ENCODE measurements around the gene APOLD1. TPM values are rescaled to one million over a fixed set of nuclear protein-coding genes. Genes with fewer than 3 reads are reported as not detected.
"Not testable (repeated sequence)": the region's sequence is repeated elsewhere in the genome, so short reads cannot be mapped to it uniquely, and the experiment has no call there.

Gene APOLD1
- total and polyA plus RNA-seq, 4 experiments from 2014 or later = 0.38 to 4.3 (median 1.9) TPM

DNA sequence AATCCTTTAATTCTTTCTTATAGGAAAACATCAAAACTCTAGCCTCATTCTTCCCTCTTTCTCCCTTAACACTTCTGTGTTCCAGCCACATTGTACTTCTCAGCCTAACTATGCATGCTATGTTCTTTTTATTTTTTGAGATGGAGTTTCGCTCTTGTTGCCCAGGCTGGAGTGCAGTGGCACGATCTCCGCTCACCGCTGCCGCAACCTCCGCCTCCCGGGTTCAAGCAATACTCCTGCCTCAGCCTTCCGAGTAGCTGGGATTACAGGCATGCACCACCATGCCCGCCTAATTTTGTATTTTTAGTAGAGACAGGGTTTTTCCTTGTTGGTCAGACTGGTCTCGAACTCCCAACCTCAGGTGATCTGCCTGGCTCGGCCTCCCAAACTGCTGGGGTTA, 34.9 kb downstream of the APOLD1 start:
- H3K27ac ChIP-seq (ENCODE audit: low read depth, low read length); H3K9me3 Mint-ChIP-seq; intact Hi-C loops (cut with micrococcal nuclease); H3K4me3 ChIP-seq (ENCODE audit: low read length in 2 of 2); H3K9me3 ChIP-seq (ENCODE audit: control insufficient read depth in 1 of 2, low read length in 2 of 2); H3K27me3 Mint-ChIP-seq; POLR2A ChIA-PET (ENCODE audit: partially characterized antibody); H3K27me3 ChIP-seq (ENCODE audit: insufficient read depth, low read length); DNase-seq: not testable (repeated sequence)
- peaks cover 53% of the 10 kb centered on the region for H3K36me3 ChIP-seq (ENCODE audit: insufficient read depth, low read length)
- Mint-ChIP-seq H3K4me3 (peak overlapping the region in 1 of 8 donors; percentile 18), H3K4me1 (peaks cover 29 to 55% (median 38%) of the 10 kb centered on the region in 4 donors), H3K36me3 (peaks cover 67 to 93% of the 10 kb centered on the region in 2 donors), H3K27ac (peak overlapping the region in 1 of 7 donors; percentile 51)
- CTCF ChIA-PET (ENCODE audit: partially characterized antibody) = interaction anchor here (1.5 kb wide), 1 partner anchor 16 kb away, joined by 3 read pairs; no protein-coding TSS in a partner anchor
- peaks cover 16% of the 10 kb centered on the region for H3K4me1 ChIP-seq (ENCODE audit: insufficient read depth, low read length)

DNA sequence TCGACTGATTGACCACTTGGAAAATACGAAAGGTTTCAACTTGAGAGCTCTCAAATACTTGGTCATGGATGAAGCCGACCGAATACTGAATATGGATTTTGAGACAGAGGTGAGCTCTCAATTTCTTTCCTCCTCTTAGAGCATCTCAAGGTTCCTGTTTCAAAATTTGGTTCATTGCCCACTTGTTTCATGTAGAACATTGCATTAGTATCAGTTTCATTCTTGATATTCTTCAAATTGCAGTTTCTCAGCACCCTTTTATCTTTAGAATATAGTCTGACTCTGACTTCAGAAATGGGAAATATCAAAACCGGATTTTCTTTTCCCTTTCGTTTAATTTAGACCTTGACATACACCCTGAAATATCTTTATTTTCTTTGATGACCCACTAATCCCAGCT, 36.5 kb downstream of the APOLD1 start:
- Histone ChIP-seq H3K4me1 (ENCODE audit: insufficient read depth, low read length) (peaks cover under 1% of the 10 kb centered on the region), H3K4me3 (ENCODE audit: low read length in 2 of 2) (no peak overlapping the region), H3K36me3 (ENCODE audit: insufficient read depth, low read length) (peaks cover 59% of the 10 kb centered on the region), H3K9me3 (ENCODE audit: control insufficient read depth in 1 of 2, low read length in 2 of 2) (no peaks in the 10 kb centered on the region), H3K27ac (ENCODE audit: low read depth, low read length) (no peak overlapping the region), H3K27me3 (ENCODE audit: insufficient read depth, low read length) (no peaks in the 10 kb centered on the region)
- peaks cover 14 to 39% (median 23%) of the 10 kb centered on the region in 4 donors for H3K4me1 Mint-ChIP-seq
- ChIA-PET CTCF (ENCODE audit: partially characterized antibody) (interaction anchor here (1.0 to 2.1 kb wide), 6 partner anchors 8 to 35 kb away, joined by 3 to 8 read pairs (median 4); partner anchors contain the start of gene DDX47), POLR2A (ENCODE audit: partially characterized antibody) (interaction anchor here (1.4 kb wide), 1 partner anchor 9 kb away, joined by 4 read pairs; the partner anchor contains the start of gene DDX47)
- no peaks in the 10 kb centered on the region for H3K27me3 Mint-ChIP-seq
- H3K27ac Mint-ChIP-seq = no peak overlapping the region
- intact Hi-C loops (cut with micrococcal nuclease) = no loop called here
- H3K4me3 Mint-ChIP-seq = no peak overlapping the region
- H3K36me3 Mint-ChIP-seq = peaks cover 64 to 90% of the 10 kb centered on the region in 2 donors
- DNase-seq = no peak
- no peaks in the 10 kb centered on the region for H3K9me3 Mint-ChIP-seq

DNA sequence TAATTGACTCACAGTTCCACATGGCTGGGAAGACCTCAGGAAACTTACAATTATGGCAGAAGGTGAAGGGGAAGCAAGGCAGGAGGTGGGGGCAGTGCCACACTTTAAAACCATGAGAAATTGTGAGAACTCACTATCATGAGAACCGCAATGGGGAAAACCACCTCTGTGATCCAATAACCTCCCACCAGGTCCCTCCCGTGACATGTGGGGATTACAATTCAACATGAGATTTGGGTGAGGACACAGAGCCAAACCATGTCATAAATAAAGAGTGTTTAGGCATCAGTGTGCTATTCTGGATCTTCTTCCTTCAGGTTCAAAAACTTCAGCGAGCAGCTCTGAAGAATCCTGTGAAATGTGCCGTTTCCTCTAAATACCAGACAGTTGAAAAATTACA, 37.4 kb downstream of the APOLD1 start:
- H3K4me1 ChIP-seq (ENCODE audit: insufficient read depth, low read length) = no peaks in the 10 kb centered on the region
- Mint-ChIP-seq H3K27me3 (no peaks in the 10 kb centered on the region), H3K4me3 (no peak overlapping the region), H3K27ac (peak overlapping the region in 1 of 7 donors; percentile 62), H3K36me3 (peaks cover 70 to 92% of the 10 kb centered on the region in 2 donors), H3K4me1 (peaks cover 12 to 30% (median 17%) of the 10 kb centered on the region in 4 donors), H3K9me3 (no peaks in the 10 kb centered on the region)
- H3K9me3 ChIP-seq (ENCODE audit: control insufficient read depth in 1 of 2, low read length in 2 of 2) = no peaks in the 10 kb centered on the region
- H3K27ac ChIP-seq (ENCODE audit: low read depth, low read length) = no peak overlapping the region
- POLR2A ChIA-PET (ENCODE audit: partially characterized antibody) = interaction anchor here (1.4 kb wide), 1 partner anchor 10 kb away, joined by 4 read pairs; the partner anchor contains the start of gene DDX47
- DNase-seq = no peak
- H3K36me3 ChIP-seq (ENCODE audit: insufficient read depth, low read length) = peaks cover 68% of the 10 kb centered on the region
- no peak overlapping the region for H3K4me3 ChIP-seq (ENCODE audit: low read length in 2 of 2)
- intact Hi-C loops (cut with micrococcal nuclease) = no loop called here
- CTCF ChIA-PET (ENCODE audit: partially characterized antibody) = interaction anchor here (1.0 to 2.1 kb wide), 2 partner anchors 14 to 34 kb away, joined by 4 to 8 read pairs; no protein-coding TSS in a partner anchor
- H3K27me3 ChIP-seq (ENCODE audit: insufficient read depth, low read length) = no peaks in the 10 kb centered on the region

DNA sequence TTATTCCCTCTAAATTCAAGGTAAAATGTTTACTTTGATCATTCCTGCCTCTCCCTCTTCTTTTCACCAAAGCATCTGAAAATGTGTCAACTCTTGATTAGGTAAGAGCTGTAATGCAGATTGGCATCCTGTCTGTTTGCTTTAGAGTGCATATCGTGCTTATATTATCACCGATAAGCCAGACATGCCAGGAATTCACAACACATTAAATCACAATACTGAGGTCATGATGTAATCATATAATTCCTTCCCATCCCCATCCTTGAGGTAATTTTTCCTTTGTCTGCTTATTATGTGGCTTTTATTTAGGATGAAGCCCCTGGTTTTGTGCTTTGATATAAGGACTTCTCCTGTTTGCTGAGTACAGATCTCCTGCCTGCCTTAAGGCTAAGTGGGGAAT, 37.8 kb downstream of the APOLD1 start:
- peaks cover 12 to 25% (median 15%) of the 10 kb centered on the region in 4 donors for H3K4me1 Mint-ChIP-seq
- POLR2A ChIA-PET (ENCODE audit: partially characterized antibody) = no interaction called here
- Histone ChIP-seq H3K27ac (ENCODE audit: low read depth, low read length) (no peak overlapping the region), H3K4me3 (ENCODE audit: low read length in 2 of 2) (no peak overlapping the region), H3K27me3 (ENCODE audit: insufficient read depth, low read length) (no peaks in the 10 kb centered on the region), H3K4me1 (ENCODE audit: insufficient read depth, low read length) (no peaks in the 10 kb centered on the region), H3K36me3 (ENCODE audit: insufficient read depth, low read length) (peaks cover 72% of the 10 kb centered on the region), H3K9me3 (ENCODE audit: control insufficient read depth in 1 of 2, low read length in 2 of 2) (no peaks in the 10 kb centered on the region)
- H3K27ac Mint-ChIP-seq = peak overlapping the region in 2 of 7 donors; percentile 36 to 62
- no peaks in the 10 kb centered on the region for H3K9me3 Mint-ChIP-seq
- H3K4me3 Mint-ChIP-seq = no peak overlapping the region
- CTCF ChIA-PET (ENCODE audit: partially characterized antibody) = no interaction called here
- H3K36me3 Mint-ChIP-seq = peaks cover 72 to 90% of the 10 kb centered on the region in 2 donors
- intact Hi-C loops (cut with micrococcal nuclease) = no loop called here
- no peaks in the 10 kb centered on the region for H3K27me3 Mint-ChIP-seq
- DNase-seq = no peak

DNA sequence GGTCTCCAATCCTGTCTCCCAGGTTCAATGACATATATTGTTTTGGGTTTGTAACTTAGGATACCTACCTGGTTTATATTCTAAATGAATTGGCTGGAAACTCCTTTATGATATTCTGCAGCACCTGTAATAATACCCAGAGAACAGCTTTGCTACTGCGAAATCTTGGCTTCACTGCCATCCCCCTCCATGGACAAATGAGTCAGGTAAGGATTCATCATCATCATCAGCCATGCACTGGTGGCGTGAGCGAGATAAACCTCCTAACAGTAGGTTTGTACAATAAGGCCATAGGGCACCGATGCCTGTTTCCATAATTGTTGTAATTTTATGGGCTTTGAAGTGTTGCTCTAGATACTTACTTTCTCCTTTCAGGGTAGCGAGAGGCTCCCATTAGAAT, 38.4 kb downstream of the APOLD1 start:
- ChIA-PET CTCF (ENCODE audit: partially characterized antibody) (interaction anchor here (0.9 kb wide), 1 partner anchor 13 kb away, joined by 3 read pairs; no protein-coding TSS in a partner anchor), POLR2A (ENCODE audit: partially characterized antibody) (no interaction called here)
- no peak overlapping the region for H3K27ac Mint-ChIP-seq

DNA sequence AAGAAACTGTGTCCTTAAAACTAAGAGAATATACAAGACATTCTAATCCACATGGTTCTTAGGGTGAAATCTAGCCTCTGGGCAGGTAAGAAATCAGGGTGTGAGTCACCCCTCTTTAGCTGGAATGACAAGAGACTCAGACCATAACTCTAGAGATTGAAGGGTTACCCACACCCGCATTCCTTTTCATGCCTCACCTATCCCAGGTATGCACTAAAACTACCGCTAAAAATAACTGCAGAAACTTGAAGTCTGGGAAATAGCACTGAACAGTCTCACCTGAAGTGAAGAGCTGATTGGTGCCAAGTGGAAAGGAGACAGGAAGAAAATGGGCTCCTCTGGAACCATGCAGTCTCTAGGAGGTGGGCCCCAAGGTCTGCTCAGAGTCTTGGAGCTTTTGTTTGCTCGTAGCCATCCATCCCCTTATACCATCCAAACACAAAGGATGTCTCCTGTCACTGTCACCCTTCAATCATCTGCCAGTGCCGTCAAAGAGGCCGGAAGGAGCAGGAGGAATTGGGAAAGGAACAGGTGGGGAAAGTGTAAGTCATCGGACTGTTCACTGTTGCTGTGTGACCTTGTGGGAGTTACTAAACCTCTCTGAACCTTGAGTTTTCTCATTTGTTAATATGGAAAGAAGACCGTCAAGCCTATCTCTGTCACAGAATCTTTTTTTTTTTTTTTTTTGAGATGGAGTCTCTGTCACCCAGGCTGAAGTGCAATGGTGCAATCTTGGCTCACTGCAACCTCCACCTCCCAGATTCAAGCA, 50.1 kb downstream of the APOLD1 start:
- Mint-ChIP-seq H3K36me3 (peaks cover 27 to 30% of the 10 kb centered on the region in 2 donors), H3K4me3 (no peak overlapping the region), H3K9me3 (no peaks in the 10 kb centered on the region), H3K27ac (peak overlapping the region in 1 of 7 donors; percentile 55), H3K27me3 (no peaks in the 10 kb centered on the region), H3K4me1 (peaks cover 7 to 24% (median 16%) of the 10 kb centered on the region in 4 donors)
- no peak overlapping the region for H3K4me3 ChIP-seq (ENCODE audit: low read length in 2 of 2)
- no peaks in the 10 kb centered on the region for H3K9me3 ChIP-seq (ENCODE audit: control insufficient read depth in 1 of 2, low read length in 2 of 2)
- no peaks in the 10 kb centered on the region for H3K27me3 ChIP-seq (ENCODE audit: insufficient read depth, low read length)
- no peak for DNase-seq
- ChIA-PET POLR2A (ENCODE audit: partially characterized antibody) (interaction anchor here (1.6 kb wide), 1 partner anchor 12 kb away, joined by 5 read pairs; no protein-coding TSS in a partner anchor), CTCF (ENCODE audit: partially characterized antibody) (interaction anchor here (0.8 kb wide), 1 partner anchor 28 kb away, joined by 3 read pairs; no protein-coding TSS in a partner anchor)
- no peak overlapping the region for H3K27ac ChIP-seq (ENCODE audit: low read depth, low read length)
- intact Hi-C loops (cut with micrococcal nuclease) = loop anchor here (2.0 to 5.0 kb wide), 4 partner anchors 47 to 1332 kb away; partner anchors contain the start of gene GPRC5A
- H3K4me1 ChIP-seq (ENCODE audit: insufficient read depth, low read length) = peaks cover 18% of the 10 kb centered on the region
- peaks cover 5% of the 10 kb centered on the region for H3K36me3 ChIP-seq (ENCODE audit: insufficient read depth, low read length)

More for the DNA sequence above, 38.4 kb downstream of the APOLD1 start:
- no peak overlapping the region for H3K27ac ChIP-seq (ENCODE audit: low read depth, low read length)
- H3K4me1 ChIP-seq (ENCODE audit: insufficient read depth, low read length) = no peaks in the 10 kb centered on the region
- H3K4me3 ChIP-seq (ENCODE audit: low read length in 2 of 2) = no peak overlapping the region
- peaks cover 9 to 20% (median 11%) of the 10 kb centered on the region in 4 donors for H3K4me1 Mint-ChIP-seq
- DNase-seq = no peak
- no peaks in the 10 kb centered on the region for H3K9me3 Mint-ChIP-seq
- peaks cover 78% of the 10 kb centered on the region for H3K36me3 ChIP-seq (ENCODE audit: insufficient read depth, low read length)
- no peaks in the 10 kb centered on the region for H3K27me3 Mint-ChIP-seq
- peaks cover 74 to 91% of the 10 kb centered on the region in 2 donors for H3K36me3 Mint-ChIP-seq
- H3K27me3 ChIP-seq (ENCODE audit: insufficient read depth, low read length) = no peaks in the 10 kb centered on the region
- intact Hi-C loops (cut with micrococcal nuclease) = no loop called here
- no peak overlapping the region for H3K4me3 Mint-ChIP-seq
- no peaks in the 10 kb centered on the region for H3K9me3 ChIP-seq (ENCODE audit: control insufficient read depth in 1 of 2, low read length in 2 of 2)

DNA sequence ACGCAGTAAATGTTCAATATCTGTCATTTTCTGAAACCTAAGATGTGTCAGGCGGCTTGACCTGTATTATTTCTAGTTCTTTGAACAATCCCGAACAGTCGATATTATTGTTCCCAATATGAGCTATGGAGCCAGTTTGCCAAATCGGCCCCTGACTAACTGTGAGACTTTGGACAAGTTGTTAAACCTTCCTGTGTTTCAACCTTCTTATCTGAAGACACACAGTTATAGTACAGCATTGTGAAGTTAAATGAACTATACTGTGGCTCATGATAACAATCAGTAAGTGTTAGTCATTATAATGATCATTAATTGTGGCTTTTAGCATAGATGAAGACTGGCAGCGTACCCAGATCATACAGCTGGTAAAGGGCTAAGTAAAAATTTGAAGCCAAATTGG, 51.1 kb downstream of the APOLD1 start:
- Histone ChIP-seq H3K27me3 (ENCODE audit: insufficient read depth, low read length) (no peaks in the 10 kb centered on the region), H3K9me3 (ENCODE audit: control insufficient read depth in 1 of 2, low read length in 2 of 2) (no peaks in the 10 kb centered on the region), H3K4me1 (ENCODE audit: insufficient read depth, low read length) (peaks cover 18% of the 10 kb centered on the region), H3K36me3 (ENCODE audit: insufficient read depth, low read length) (peaks cover 5% of the 10 kb centered on the region), H3K27ac (ENCODE audit: low read depth, low read length) (no peak overlapping the region), H3K4me3 (ENCODE audit: low read length in 2 of 2) (no peak overlapping the region)
- Mint-ChIP-seq H3K9me3 (no peaks in the 10 kb centered on the region), H3K27me3 (no peaks in the 10 kb centered on the region), H3K36me3 (peaks cover 23 to 27% of the 10 kb centered on the region in 2 donors), H3K27ac (peak overlapping the region in 2 of 7 donors; percentile 1 to 21), H3K4me3 (no peak overlapping the region), H3K4me1 (peaks cover 7 to 24% (median 16%) of the 10 kb centered on the region in 4 donors)
- ChIA-PET CTCF (ENCODE audit: partially characterized antibody) (interaction anchor here (0.6 to 2.3 kb wide), 16 partner anchors 9 to 376 kb away, joined by 3 to 12 read pairs (median 4); partner anchors contain the start of gene GPRC5A), POLR2A (ENCODE audit: partially characterized antibody) (interaction anchor here (0.8 to 1.6 kb wide), 3 partner anchors 11 to 480 kb away, joined by 3 to 5 read pairs (median 4); partner anchors contain the start of genes BORCS5 and DDX47)
- no peak for DNase-seq
- intact Hi-C loops (cut with micrococcal nuclease) = loop anchor here (2.0 to 5.0 kb wide), 4 partner anchors 48 to 1331 kb away; partner anchors contain the start of gene GPRC5A

Measured in CD4-positive, alpha-beta memory T cell (primary cell).